HG02610 (cell line): ENCODE data around the gene CCSER1.
"Not testable (repeated sequence)": the region's sequence is repeated elsewhere in the genome, so short reads cannot be mapped to it uniquely, and the experiment has no call there.

Experiments used
- ATAC-seq: cut with Tn5 transposase; IDR thresholded peaks from one replicate; pipeline ENCODE4 v1.9.1; 2021; ENCODE audit warnings: mild to moderate bottlenecking, moderate library complexity; ENCODE audit not compliant: unreplicated experiment

The CCSER1 gene

GRCh38 chr4:91601401-91601800 is 1474.2 kb downstream of the CCSER1 start:
- ATAC-seq = no peak

GRCh38 chr4:91611782-91612181 is 1484.6 kb downstream of the CCSER1 start:
- no peak for ATAC-seq

GRCh38 chr4:91620952-91621351 is 1493.8 kb downstream of the CCSER1 start:
- ATAC-seq = no peak

- ATAC-seq = no peak
Measured at GRCh38 chr4:91621446-91621845, 1494.3 kb downstream of the CCSER1 start.

- ATAC-seq = no peak
Measured at GRCh38 chr4:91622925-91623602, 1495.9 kb downstream of the CCSER1 start.

GRCh38 chr4:91623603-91623967 is 1496.4 kb downstream of the CCSER1 start:
- ATAC-seq = not testable (repeated sequence)

- no peak for ATAC-seq
Measured at GRCh38 chr4:91630054-91630453, 1502.9 kb downstream of the CCSER1 start.

GRCh38 chr4:91630764-91631163 is 1503.6 kb downstream of the CCSER1 start:
- no peak for ATAC-seq

- no peak for ATAC-seq
Measured at GRCh38 chr4:91631335-91631734, 1504.1 kb downstream of the CCSER1 start.

GRCh38 chr4:91636083-91636482 is 1508.9 kb downstream of the CCSER1 start:
- ATAC-seq = no peak
